Measurements from ENCODE around the gene CDKN1A.

DNA sequence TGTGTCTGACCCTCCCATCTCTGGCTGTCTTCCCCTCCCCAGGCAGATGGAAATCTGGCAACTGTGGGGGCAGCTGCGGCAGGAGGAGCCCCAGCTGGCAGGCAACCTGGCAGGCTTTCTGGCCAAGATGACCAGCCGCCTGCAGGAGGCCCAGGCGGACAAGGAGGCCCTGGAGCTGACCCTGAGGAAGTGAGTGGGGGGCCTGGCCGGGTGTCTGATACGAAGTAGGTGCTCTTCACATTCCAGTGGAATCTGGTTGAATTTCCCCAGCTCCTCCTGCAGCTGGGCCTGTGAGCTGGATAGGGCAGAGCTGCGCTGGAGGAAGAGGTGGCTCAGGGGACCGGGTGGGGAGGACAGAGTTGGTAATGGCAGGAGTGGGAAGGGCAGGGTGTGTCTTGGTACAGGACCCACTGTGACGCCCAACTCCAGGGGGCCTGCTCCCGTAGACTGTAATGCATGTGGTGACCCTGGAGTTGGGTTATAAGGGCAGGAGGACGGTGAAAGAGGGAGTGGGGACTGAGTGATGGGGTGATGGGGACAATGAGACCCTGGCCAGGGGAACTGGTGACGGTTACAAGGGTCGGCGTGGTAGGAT is 38.8 kb downstream of the CDKN1A start:
- TF ChIP-seq, protein P1, sequence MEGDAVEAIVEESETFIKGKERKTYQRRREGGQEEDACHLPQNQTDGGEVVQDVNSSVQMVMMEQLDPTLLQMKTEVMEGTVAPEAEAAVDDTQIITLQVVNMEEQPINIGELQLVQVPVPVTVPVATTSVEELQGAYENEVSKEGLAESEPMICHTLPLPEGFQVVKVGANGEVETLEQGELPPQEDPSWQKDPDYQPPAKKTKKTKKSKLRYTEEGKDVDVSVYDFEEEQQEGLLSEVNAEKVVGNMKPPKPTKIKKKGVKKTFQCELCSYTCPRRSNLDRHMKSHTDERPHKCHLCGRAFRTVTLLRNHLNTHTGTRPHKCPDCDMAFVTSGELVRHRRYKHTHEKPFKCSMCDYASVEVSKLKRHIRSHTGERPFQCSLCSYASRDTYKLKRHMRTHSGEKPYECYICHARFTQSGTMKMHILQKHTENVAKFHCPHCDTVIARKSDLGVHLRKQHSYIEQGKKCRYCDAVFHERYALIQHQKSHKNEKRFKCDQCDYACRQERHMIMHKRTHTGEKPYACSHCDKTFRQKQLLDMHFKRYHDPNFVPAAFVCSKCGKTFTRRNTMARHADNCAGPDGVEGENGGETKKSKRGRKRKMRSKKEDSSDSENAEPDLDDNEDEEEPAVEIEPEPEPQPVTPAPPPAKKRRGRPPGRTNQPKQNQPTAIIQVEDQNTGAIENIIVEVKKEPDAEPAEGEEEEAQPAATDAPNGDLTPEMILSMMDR (IDR thresholded peaks at IDR 0.05; ENCODE audit: low read length), result no peak
- TF ChIP-seq EZH2 (optimal IDR thresholded peaks at IDR 0.05; ENCODE audit: low read depth, low read length) (no peak), EZH2phosphoT487 (IDR thresholded peaks at IDR 0.05; ENCODE audit: low read length) (no peak)

Data from MM.1S (cell line).